Superior temporal gyrus (tissue), 1 donor: ENCODE measurements around the gene THSD4.

Experiments used
- DNase-seq: peaks from one replicate; pipeline ENCODE4 v3.0.0-alpha.2; 2016; ENCODE audit errors: extremely low spot score

The THSD4 gene

DNA sequence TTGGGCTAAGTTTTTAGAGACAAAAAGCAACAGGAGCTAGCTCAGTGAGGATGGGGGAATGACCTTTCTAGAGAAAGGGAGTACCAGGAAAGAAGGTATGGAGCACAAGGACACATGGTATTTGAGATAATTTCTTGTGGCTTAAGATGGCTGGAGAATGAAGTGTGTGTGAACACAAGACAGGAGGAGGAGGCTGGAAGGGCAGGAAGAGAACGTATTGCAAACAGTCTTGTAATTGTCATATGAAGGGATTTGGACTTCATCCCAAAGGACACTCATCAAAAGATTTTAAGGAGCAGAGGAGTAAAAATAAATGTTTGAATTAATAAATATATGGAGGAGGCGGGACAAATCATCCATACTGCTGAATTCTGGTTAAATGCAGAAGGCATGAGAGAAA, 426.5 kb downstream of the THSD4 start:
- DNase-seq = no peak

DNA sequence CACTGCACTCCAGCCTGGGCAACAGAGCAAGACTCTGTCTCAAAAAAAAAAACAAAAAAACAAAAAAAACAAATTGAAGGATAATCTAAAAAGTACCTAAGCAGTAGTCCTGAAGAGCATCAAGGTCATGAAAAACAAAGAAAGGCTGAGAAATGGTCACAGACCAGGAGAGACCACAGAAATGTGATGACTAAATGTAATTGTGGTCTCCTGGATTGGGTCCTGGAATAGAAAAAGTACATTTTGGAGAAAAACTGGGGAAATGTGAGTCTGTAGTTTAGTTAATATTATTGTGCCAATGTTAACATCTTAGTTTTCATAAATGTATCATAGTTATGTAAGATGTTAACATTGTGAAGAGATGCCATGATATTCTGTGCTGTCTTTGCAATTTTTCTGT, 427.6 kb downstream of the THSD4 start:
- no peak for DNase-seq

- no peak for DNase-seq
Observed at GRCh38 chr15:71543413-71543812, 428.1 kb downstream of the THSD4 start.

GRCh38 chr15:71545223-71545760, 430.0 kb downstream of the THSD4 start:
- DNase-seq = no peak

- no peak for DNase-seq
Observed at GRCh38 chr15:71545923-71546322, 430.7 kb downstream of the THSD4 start.

GRCh38 chr15:71547011-71547410, 431.7 kb downstream of the THSD4 start:
- DNase-seq = no peak

DNA sequence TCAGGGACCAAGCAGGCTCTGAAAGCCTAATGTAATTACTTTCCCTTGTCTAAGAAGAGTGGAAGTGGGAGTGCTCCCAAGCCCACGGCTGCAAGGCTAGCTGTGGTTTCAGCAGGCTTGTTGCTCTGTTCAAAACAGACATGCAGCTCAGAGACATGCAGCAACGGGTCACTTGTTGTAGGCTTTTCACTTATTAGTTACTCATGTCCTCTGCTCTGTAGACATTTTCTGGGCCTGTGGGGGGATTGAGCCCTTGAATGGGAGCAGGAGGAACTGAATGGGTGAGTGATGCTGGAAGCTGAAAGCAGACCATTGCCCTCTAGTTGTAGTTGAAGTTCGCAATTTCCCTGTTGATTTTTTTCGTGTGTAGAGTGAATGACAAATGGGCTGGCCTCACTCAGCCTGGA, 433.1 kb downstream of the THSD4 start:
- no peak for DNase-seq

- no peak for DNase-seq
Observed at GRCh38 chr15:71549091-71549490, 433.8 kb downstream of the THSD4 start.

DNA sequence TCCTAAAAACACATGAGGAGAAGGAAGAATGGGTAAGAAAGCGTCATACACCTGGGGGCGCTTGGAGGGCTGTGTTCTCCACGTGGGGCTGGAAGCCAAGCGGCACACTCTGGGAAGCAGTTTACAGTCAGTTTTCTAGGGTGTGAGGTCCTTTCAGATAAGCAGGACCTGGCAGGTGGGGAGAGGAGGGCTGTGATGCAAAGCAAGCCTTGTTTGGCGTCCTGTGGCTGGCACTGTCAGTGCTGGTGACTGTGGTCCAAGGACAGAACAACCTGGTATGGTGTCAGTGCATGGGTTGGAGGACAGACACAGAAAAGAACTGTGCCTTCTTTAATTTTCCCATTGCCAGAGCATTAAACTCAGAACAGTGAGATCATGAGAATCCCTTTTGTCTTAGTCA, 434.4 kb downstream of the THSD4 start:
- DNase-seq = no peak

- no peak for DNase-seq
Observed at GRCh38 chr15:71551566-71551965, 436.3 kb downstream of the THSD4 start.

- no peak for DNase-seq
Observed at GRCh38 chr15:71559098-71559497, 443.8 kb downstream of the THSD4 start.

- no peak for DNase-seq
Observed at GRCh38 chr15:71559616-71560015, 444.3 kb downstream of the THSD4 start.

DNA sequence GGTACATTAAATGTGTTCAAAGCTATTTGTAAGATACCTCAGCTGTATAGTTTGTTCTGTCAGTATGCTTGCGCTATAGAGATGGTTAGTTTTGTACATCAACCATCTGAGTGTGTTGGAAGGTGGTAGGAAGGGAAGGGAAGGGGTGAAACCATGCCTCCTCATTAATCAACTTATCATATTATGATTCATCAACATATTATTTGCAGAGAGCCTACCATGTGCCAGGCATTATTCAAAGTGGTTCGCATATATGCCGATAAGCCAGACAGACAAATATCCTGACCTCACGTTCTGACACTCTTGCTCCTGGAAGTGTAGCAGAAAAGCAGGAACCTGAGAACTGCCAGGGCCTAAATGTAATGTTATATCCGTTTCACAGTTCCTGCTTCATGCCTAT, 447.0 kb downstream of the THSD4 start:
- no peak for DNase-seq

- no peak for DNase-seq
Observed at GRCh38 chr15:71564217-71564616, 448.9 kb downstream of the THSD4 start.

- DNase-seq = no peak
Observed at GRCh38 chr15:71565006-71565405, 449.7 kb downstream of the THSD4 start.

GRCh38 chr15:71565631-71566160, 450.4 kb downstream of the THSD4 start:
- DNase-seq = no peak

GRCh38 chr15:71566226-71566625, 451.0 kb downstream of the THSD4 start:
- no peak for DNase-seq

DNA sequence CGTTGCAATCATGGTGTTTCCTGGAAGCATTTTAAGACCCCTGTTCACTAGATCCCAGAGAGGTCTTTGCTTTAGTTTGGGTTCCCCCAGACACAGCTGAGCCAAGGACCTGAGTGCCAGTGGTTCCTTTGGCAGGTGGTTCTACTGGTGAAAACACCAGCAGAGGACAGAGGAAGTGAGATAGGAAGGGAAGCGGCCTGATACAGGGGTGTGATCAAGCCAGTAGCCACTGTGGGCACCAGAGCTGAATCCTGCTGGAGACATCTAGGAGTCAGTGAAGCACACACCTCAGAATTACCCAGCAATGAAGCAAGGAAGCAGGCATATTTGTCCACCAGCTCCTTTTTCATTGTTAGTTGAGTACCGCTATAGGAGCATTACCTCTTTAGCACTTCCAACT, 451.9 kb downstream of the THSD4 start:
- DNase-seq = no peak

DNA sequence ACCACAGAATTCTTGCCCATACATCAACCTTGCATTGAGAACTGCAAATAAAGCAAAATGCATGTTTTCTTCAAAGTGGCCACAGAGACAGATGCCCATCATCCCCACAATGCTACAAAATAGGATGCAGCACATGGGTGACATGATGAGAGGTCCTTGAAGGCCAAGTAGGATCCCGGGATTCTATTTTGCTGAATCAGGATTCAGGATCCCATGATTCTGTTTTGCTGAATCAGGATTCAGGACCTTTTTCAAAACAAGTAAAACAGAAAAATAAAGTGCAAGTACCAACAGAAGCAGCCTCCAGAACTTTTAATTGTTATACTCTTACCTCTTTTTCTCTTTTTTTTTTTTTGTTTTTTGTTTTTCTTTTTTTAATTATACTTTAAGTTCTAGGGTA, 453.0 kb downstream of the THSD4 start:
- DNase-seq = no peak

- no peak for DNase-seq
Observed at GRCh38 chr15:71570736-71571135, 455.5 kb downstream of the THSD4 start.

GRCh38 chr15:71571641-71572040, 456.4 kb downstream of the THSD4 start:
- no peak for DNase-seq

- DNase-seq = no peak
Observed at GRCh38 chr15:71572452-71573053, 457.3 kb downstream of the THSD4 start.

DNA sequence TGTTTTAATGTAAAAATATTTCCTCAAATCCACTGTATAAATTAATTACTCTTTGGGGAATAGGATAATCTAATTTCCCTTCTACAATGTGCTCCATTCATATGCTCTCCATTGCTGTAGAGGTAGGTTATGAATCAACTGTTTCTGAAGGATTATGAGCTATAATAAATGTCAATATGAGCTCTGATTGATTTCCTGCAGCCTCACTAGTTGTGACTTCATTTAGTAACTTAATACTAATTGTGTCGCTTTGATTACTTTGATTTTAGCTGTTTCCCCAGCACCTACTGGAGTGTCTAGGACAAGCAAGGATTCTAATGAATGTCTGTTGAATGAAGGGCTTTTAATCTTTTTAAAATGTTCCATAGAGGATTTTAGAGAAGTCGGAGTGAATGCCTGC, 458.3 kb downstream of the THSD4 start:
- no peak for DNase-seq

- no peak for DNase-seq
Observed at GRCh38 chr15:71575474-71576045, 460.3 kb downstream of the THSD4 start.
